ENCODE results near the gene CAMK1D. TPM values are rescaled to one million over a fixed set of nuclear protein-coding genes. Genes with fewer than 3 reads are reported as not detected.

The CAMK1D gene
- total RNA-seq, 1 donor from 2014 or later = 1.0 TPM

- TF ChIP-seq CTCF (conservative IDR thresholded peaks at IDR 0.05; ENCODE audit: low read depth, low read length) = no peak
- H3K4me3 ChIP-seq (ENCODE audit: low read depth, low read length) = no peak overlapping the region
- DNase-seq (ENCODE audit: low read depth) = no peak
Measured at GRCh38 chr10:12397941-12398340, 48.6 kb downstream of the CAMK1D start.

GRCh38 chr10:12400266-12400931 lies 51.1 kb downstream of the CAMK1D start:
- no peak overlapping the region for H3K4me3 ChIP-seq (ENCODE audit: low read depth, low read length)
- DNase-seq (ENCODE audit: low read depth) = no peak
- TF ChIP-seq CTCF (conservative IDR thresholded peaks at IDR 0.05; ENCODE audit: low read depth, low read length) = no peak

- no peak for TF ChIP-seq CTCF (conservative IDR thresholded peaks at IDR 0.05; ENCODE audit: low read depth, low read length)
- DNase-seq (ENCODE audit: low read depth) = no peak
- no peak overlapping the region for H3K4me3 ChIP-seq (ENCODE audit: low read depth, low read length)
Measured at GRCh38 chr10:12401466-12401865, 52.1 kb downstream of the CAMK1D start.

GRCh38 chr10:12403119-12403518 lies 53.8 kb downstream of the CAMK1D start:
- DNase-seq (ENCODE audit: low read depth) = no peak
- TF ChIP-seq CTCF (conservative IDR thresholded peaks at IDR 0.05; ENCODE audit: low read depth, low read length) = no peak

GRCh38 chr10:12405342-12406320 lies 56.3 kb downstream of the CAMK1D start:
- TF ChIP-seq CTCF (conservative IDR thresholded peaks at IDR 0.05; ENCODE audit: low read depth, low read length) = no peak
- DNase-seq (ENCODE audit: low read depth) = no peak
- H3K4me3 ChIP-seq (ENCODE audit: low read depth, low read length) = no peak overlapping the region

More at GRCh38 chr10:12403119-12403518, 53.8 kb downstream of the CAMK1D start:
- H3K4me3 ChIP-seq (ENCODE audit: low read depth, low read length) = no peak overlapping the region

- H3K4me3 ChIP-seq (ENCODE audit: low read depth, low read length) = no peak overlapping the region
- no peak for DNase-seq (ENCODE audit: low read depth)
- TF ChIP-seq CTCF (conservative IDR thresholded peaks at IDR 0.05; ENCODE audit: low read depth, low read length) = no peak
Measured at GRCh38 chr10:12406764-12407400, 57.5 kb downstream of the CAMK1D start.

All from epithelial cell of proximal tubule (primary cell).